SK-MEL-5 (cell line): ENCODE data around the gene CELF5. TPM values are rescaled to one million over a fixed set of nuclear protein-coding genes. Genes with fewer than 3 reads are reported as not detected.
"Not testable (repeated sequence)": the region's sequence is repeated elsewhere in the genome, so short reads cannot be mapped to it uniquely, and the experiment has no call there.

Experiments used
- DNase-seq: peaks from one replicate; pipeline ENCODE4 v3.0.0-alpha.2; 2016; ENCODE audit warnings: low read depth, low spot score
- in situ Hi-C: cut with HindIII; loops from 2 replicates; pipeline ENCODE4 v1.10.0; 2016; ENCODE audit warnings: low sequenced_read_pairs, high pct_unique_total_duplicates, low pct_unique_long_range_greater_than_20kb
- total RNA-seq: library from RNA; depleted of rRNA; stranded (reverse); fragments of >200 nt; shearing (Covaris generic); gene quantifications from 2 replicates; pipeline ENCODE4 v1.2.3, GENCODE V29; 2014

CELF5 gene
- total RNA-seq, 1 experiment from 2014 or later: not detected

DNA sequence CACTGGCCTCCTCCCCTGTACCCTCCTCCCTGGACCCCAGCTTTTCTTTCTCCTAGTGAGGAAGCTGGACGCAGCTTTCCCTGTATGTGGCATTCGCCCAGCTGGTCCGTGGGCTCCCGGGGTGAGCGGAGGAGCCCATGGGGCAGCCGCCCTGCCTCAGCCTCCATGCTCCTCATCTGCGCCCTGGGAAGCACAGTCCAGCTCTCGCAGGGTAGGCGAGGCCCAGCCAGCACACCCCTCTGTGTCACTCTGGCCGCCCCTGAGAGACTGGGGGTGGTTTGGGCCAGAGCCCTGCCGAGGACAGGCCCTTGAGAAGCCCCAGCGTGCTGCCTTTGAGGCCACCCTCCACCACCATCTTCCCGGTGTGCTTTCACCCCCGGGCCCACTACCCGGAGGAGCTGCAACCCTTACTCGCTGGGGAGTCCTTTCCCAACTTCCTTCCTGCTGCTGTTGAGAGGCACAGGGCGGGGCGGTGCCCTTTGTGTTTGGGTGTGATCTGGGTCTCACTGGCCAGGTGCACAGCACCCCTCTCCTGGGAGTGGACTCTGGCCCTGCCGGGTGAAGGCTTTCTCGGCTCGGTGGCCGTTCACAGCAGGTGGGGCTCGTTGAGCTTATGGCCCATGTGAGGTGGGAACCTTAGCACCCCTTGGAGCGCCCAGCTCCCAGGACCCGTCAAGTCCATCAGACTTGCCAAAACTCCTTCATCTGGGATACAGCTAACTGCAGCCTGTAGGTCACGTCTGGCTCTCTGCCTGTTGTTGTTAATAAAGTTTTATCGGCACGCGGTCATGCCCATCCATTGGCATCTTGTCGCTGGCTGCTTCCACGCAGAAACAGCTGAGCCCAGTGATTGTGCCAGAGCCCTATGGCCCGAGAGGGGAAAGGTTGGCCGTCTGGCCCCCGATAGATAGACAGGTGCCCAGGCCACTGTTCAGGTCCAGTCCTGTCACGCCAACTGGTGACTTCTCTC, 35.5 kb upstream of the CELF5 start:
- in situ Hi-C loops: no loop called here
- no peak for DNase-seq

DNA sequence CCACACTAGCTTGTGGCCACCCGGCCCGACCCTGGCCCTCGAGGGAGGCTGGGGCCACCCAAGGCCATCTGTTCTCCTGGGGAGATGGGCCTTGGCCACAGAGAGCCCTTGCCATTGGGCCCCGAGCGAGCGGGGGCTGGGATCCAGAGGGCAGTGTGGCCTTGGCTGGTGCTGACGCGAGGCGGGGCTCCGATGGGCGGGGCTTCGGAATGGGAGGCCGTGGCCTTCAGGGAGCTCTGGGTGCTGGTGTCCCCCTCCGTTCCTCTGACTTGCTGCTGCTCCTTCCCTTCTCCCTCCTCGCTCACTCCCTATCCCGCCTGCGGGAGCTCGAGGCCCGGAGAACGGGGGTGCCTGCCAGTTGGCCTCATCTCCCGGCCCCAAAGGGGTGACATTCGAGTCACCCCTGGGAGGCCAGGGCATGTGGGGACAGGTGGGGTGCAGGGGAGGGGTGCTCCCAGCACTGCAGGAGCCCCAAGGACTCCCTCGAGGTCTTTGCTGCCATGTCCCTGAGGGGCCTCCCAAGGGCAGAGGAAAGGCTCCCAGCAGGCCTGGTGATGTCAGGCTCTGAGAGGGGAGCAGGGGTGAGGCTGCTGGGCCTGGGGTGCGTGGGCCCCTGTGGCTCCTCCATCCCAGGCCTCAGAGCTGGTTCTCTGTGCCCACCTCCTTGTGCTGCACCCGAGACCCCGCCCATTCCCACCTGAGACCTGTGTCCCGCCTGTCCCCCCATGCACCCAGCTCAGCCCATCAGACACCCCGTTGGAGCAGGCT, 34.6 kb upstream of the CELF5 start:
- no peak for DNase-seq
- in situ Hi-C loops: no loop called here

GRCh38 chr19:3190470-3190770, 34.0 kb upstream of the CELF5 start:
- in situ Hi-C loops: no loop called here
- no peak for DNase-seq

- DNase-seq: no peak
- in situ Hi-C loops: no loop called here
These were observed 33.3 kb upstream of the CELF5 start for GRCh38 chr19:3190921-3191805.

- DNase-seq: not testable (repeated sequence)
These were observed 32.7 kb upstream of the CELF5 start for GRCh38 chr19:3191806-3192104.

GRCh38 chr19:3192228-3192635, 32.2 kb upstream of the CELF5 start:
- in situ Hi-C loops: no loop called here
- no peak for DNase-seq

More at GRCh38 chr19:3191806-3192104, 32.7 kb upstream of the CELF5 start:
- in situ Hi-C loops: not testable (repeated sequence)

GRCh38 chr19:3192684-3193083, 31.8 kb upstream of the CELF5 start:
- in situ Hi-C loops: no loop called here
- no peak for DNase-seq

DNA sequence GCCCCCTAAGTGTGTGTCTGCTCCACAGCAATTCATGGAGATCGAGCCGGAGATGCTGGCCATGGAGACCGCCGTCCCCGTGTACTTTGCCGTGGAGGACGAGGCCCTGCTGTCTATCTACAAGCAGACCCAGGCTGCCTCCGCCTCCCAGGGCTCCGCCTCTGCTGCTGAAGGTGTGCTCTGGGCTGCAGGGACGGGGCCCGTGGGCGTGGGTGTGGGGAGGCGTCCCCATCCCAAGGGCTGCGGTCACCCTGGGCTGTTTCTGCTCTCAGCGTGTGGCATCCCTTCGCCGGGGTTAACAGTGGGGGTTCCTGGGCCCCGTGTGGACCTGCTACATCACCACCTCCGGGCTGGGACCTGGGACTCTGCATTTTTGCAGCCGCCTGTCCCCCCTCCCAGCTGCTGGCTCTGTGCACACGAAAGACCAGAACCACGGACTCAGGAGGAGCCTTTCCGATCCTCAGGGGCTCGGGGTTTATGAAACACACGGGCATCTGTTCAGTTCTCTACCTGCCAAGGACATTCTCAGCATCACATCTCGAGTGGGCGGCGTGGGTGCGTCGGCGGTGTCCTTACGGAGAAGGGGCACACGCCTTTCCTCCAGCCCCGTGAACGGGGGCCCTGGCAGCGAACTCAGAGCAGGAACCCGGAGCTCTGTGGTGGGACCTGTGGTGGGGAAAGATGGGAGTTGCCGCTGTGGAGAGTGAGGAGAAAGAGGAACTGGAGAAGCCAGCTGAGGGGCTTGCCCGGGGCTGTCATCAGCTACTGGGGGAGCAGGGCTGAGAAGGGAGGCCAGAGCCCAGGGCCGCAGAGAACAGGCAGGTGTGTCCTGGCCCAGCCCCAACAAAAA, 31.0 kb upstream of the CELF5 start:
- no peak for DNase-seq
- in situ Hi-C loops: no loop called here

DNA sequence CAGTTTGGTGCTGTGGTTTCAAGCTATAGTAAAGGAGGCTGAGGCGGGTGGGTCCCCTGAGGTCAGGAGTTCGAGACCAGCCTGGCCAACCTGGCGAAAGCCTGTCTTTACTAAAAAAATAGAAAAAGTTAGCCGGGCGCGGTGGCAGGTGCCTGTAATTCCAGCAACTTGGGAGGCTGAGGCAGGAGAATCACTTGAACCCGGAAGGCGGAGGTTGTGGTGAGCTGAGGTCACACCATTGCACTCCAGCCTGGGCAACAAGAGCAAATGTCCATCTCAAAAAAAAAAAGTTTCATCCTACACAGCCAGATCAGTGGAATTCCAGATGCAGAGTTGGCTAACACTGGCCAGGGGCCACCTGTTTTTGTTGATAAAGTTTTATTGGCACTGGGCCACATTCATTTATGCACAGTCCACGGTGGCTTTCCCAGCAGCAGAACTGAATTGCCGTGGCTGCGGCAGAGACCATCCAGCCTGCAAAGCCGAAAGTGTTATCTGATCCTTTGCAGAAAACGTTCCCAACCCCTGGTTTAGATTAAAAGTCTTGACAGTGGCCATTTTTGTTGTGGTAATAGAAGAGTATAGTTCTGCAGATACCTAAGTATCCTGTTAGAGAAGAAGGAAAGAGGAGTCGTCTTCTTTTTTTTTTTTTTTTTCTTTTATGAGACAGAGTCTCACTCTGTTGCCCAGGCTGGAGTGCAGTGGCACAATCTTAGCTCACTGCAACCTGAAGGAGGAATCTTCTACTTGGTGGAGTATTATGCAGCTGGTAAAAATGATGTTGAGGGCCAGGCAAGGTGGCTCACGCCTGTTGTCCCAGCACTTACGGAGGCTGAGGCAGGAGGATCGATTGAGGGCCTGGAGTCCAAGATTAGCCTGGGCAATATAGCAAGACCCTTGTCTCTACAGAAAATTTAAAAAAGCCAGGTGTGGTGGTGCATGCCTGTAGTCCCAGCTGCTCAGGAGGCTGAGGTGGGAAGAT, 30.1 kb upstream of the CELF5 start:
- no peak for DNase-seq
- in situ Hi-C loops: no loop called here

DNA sequence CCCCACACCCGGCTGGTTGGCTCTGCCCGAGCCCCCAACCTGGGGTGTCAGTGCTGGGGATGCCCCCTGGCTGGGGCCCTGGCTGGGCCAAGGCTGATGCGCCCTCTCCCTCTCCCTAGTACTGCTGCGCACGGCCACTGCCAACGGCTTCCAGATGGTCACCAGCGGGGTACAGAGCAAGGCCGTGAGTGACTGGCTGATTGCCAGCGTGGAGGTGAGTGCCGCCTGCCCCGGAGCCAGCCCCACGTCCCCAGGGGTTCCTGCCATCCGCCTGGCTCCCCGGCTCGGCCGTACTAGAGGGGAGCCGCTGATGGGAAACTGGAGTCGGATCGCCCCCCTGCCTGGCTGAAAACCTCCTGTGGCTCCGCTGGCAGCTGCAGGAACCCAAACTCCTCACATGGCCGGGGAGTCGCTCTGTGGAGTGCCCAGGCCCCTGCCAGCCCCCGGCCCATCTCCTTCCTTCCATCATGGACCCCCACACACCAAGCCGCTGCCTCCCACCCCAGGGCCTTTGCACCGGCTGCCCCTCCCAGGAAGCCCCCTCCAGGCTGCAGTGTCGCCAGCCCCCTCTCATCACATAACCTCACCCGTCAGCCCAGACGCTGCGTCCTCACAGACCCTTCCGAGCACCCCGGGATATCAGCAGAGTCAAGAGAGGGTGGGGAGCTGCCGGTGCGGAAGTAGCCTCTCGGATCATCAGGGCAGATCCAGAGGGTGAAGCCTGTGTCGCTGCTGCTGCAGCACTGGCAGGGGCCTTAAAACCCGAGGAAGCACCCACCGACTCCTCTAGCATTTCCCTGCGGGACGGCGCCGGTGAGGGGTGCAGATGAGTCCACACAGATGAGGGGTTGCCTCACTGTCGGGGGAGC, 28.2 kb upstream of the CELF5 start:
- in situ Hi-C loops: no loop called here

GRCh38 chr19:3196933-3197205, 27.6 kb upstream of the CELF5 start:
- DNase-seq: no peak
- in situ Hi-C loops: no loop called here

More for the DNA sequence above, 28.2 kb upstream of the CELF5 start:
- no peak for DNase-seq

- in situ Hi-C loops: no loop called here
- DNase-seq: no peak
These were observed 25.4 kb upstream of the CELF5 start for GRCh38 chr19:3198901-3199700.

GRCh38 chr19:3201072-3201700, 23.3 kb upstream of the CELF5 start:
- no peak for DNase-seq
- in situ Hi-C loops: no loop called here

GRCh38 chr19:3201911-3202310, 22.6 kb upstream of the CELF5 start:
- in situ Hi-C loops: no loop called here
- no peak for DNase-seq
